Adrenal gland (tissue), 12 donors: ENCODE results near the gene MAGI1. TPM values are rescaled to one million over a fixed set of nuclear protein-coding genes. Genes with fewer than 3 reads are reported as not detected.

Experiments
- DNase-seq, 7 donors: peaks; one replicate each; pipeline ENCODE4 v3.0.0-alpha.2; 2019 to 2020
- H3K27ac ChIP-seq, 5 donors: fragments of 200-600 bp; sonication (generic) in 4 of 5; 1 replicate in 3 of 5; 2 replicates in 2 of 5; pipeline versions ENCODE4 v1.5.1 to v1.8.0; 2016 to 2020; ENCODE audit warnings: mild to moderate bottlenecking in 1 of 5
- H3K27me3 ChIP-seq: fragments of 200-600 bp; 2 replicates; pipeline ENCODE4 v1.8.0; 2021
- H3K36me3 ChIP-seq, 2 donors: fragments of 200-600 bp; replicated peaks in 1 of 2; 1 replicate in 1 of 2; 2 replicates in 1 of 2; pipeline versions ENCODE4 v1.5.1 to v1.8.0; 2018 to 2022
- H3K4me1 ChIP-seq, 2 donors: fragments of 200-600 bp; replicated peaks in 1 of 2; 1 replicate in 1 of 2; 2 replicates in 1 of 2; pipeline versions ENCODE4 v1.5.1 to v1.8.0; 2018 to 2021
- H3K4me3 ChIP-seq, 4 donors: fragments of 200-600 bp; sonication (generic) in 3 of 4; one replicate each; pipeline ENCODE4 v1.5.1; 2016 to 2018
- H3K9me3 ChIP-seq, 3 donors: fragments of 200-600 bp; sonication (generic) in 1 of 3; replicated peaks in 1 of 3; 1 replicate in 2 of 3; 2 replicates in 1 of 3; pipeline versions ENCODE4 v1.5.1 to v1.8.0; 2016 to 2021
- CTCF ChIP-seq, 6 experiments: fragments of 450-650 bp in 4 of 6; fragments of 200-600 bp in 2 of 6; sonication (generic) in 1 of 6; IDR thresholded peaks; 1 replicate in 5 of 6; 2 replicates in 1 of 6; pipeline versions ENCODE4 v1.5.1 to v1.8.0; 2016 to 2021; ENCODE audit warnings: antibody characterized with exemption in 6 of 6, mild to moderate bottlenecking in 2 of 6, moderate library complexity in 1 of 6
- POLR2A ChIP-seq, 2 donors: fragments of 450-650 bp; IDR thresholded peaks; one replicate each; pipeline ENCODE4 v1.6.1; 2017; ENCODE audit warnings: antibody characterized with exemption in 2 of 2, mild to moderate bottlenecking in 2 of 2, moderate library complexity in 1 of 2
- WGBS, 4 donors: extraction: QIAGEN DNeasy Blood & Tissue Kit in 2 of 4; methylation state at CpG; one replicate each; pipeline versions ENCODE4 v1.1.5 to v1.1.7; 2013 to 2017; 5-methylcytosine and 5-hydroxymethylcytosine counted together
- intact Hi-C, 2 donors: fragments of 100-400 bp; cut with DNase I; formaldehyde crosslinking; loops; one replicate each; pipeline versions ENCODE4 v1.14.1 to v1.15.0; 2022 to 2023
- polyA plus RNA-seq, 3 donors: library from polyadenylated mRNA; stranded (reverse); fragments of 200-250 nt in 2 of 3; fragments of 350-450 nt in 1 of 3; fragmentation: Illumina TruSeq in 1 of 3; extraction: RNeasy Lipid Tissue Mini Kit (QIAGEN cat#74804) in 1 of 3; gene quantifications; one replicate each; pipeline ENCODE4 v1.2.3, GENCODE V29; 2013 to 2014
- total RNA-seq, 9 donors: library from RNA; depleted of rRNA in 4 of 9; stranded (reverse); fragments of >200 nt in 4 of 9; fragments of 120-200 nt in 1 of 9; fragmentation: NEBNext Ultra II Directional in 1 of 9; extraction: Animal tissue kit (Norgen Biotek cat#: 25700) in 1 of 9; gene quantifications; one replicate each; pipeline versions ENCODE4 v1.1.0 to v1.2.4, GENCODE V29; 2013 to 2023
- donor health status: healthy with polysubstance abuse.
- donor health status: Bipolar disorder and iron deficiency.
- donor health status: DM: yes; HTN: yes; CAD: no.
- donor health status: DM: no; HTN: no; CAD: no.
- donor health status: DM: no; HTN: no; CAD: no.
- donor health status: DM: yes; HTN: yes; CAD: no.

The MAGI1 gene
- total and polyA plus RNA-seq, 12 donors = 4.8 to 31.6 (median 18.5) TPM

- peaks cover 0 to 6% of the 10 kb centered on the region in 2 donors for H3K4me1 ChIP-seq
- WGBS, 4 donors = 60 to 63% (median 62%) methylated on average over 5 of the region's 5 CpGs
- no peak overlapping the region for H3K27ac ChIP-seq
- TF ChIP-seq POLR2A (IDR thresholded peaks at IDR 0.05) = no peak
- TF ChIP-seq CTCF (IDR thresholded peaks at IDR 0.05) = no peak
- H3K4me3 ChIP-seq = no peak overlapping the region
- intact Hi-C loops = loop anchor here (10.0 kb wide), 2 partner anchors 257 to 347 kb away; no protein-coding TSS in a partner anchor
- no peaks in the 10 kb centered on the region for H3K9me3 ChIP-seq
- no peaks in the 10 kb centered on the region for H3K36me3 ChIP-seq
- H3K27me3 ChIP-seq = no peaks in the 10 kb centered on the region
- DNase-seq = no peak
Observed at GRCh38 chr3:65787340-65787739, 251.4 kb downstream of the MAGI1 start.

GRCh38 chr3:65786890-65787289 is 251.8 kb downstream of the MAGI1 start:
- 90 to 96% (median 94%) methylated on average over 3 of the region's 3 CpGs for WGBS, 4 donors
- no peak overlapping the region for H3K27ac ChIP-seq
- no peaks in the 10 kb centered on the region for H3K9me3 ChIP-seq
- no peak for TF ChIP-seq POLR2A (IDR thresholded peaks at IDR 0.05)
- TF ChIP-seq CTCF (IDR thresholded peaks at IDR 0.05) = no peak
- H3K27me3 ChIP-seq = no peaks in the 10 kb centered on the region
- peaks cover 0 to 6% of the 10 kb centered on the region in 2 donors for H3K4me1 ChIP-seq
- intact Hi-C loops = loop anchor here (10.0 kb wide), 2 partner anchors 258 to 348 kb away; no protein-coding TSS in a partner anchor
- no peak overlapping the region for H3K4me3 ChIP-seq
- DNase-seq = no peak
- H3K36me3 ChIP-seq = no peaks in the 10 kb centered on the region

- Histone ChIP-seq H3K36me3 (no peaks in the 10 kb centered on the region), H3K27ac (no peak overlapping the region), H3K27me3 (no peaks in the 10 kb centered on the region), H3K4me1 (peaks cover 0 to 6% of the 10 kb centered on the region in 2 donors), H3K9me3 (no peaks in the 10 kb centered on the region), H3K4me3 (no peak overlapping the region)
- intact Hi-C loops = loop anchor here (10.0 kb wide), 2 partner anchors 260 to 350 kb away; no protein-coding TSS in a partner anchor
- peak in 2 of 7 donors; percentile 11 to 16 for DNase-seq
- 29 to 31% (median 30%) methylated on average over 6 of the region's 6 CpGs for WGBS, 4 donors
- no peak for TF ChIP-seq POLR2A (IDR thresholded peaks at IDR 0.05)
- peak; percentile 52 to 83 (median 70) for TF ChIP-seq CTCF (IDR thresholded peaks at IDR 0.05)
Observed at GRCh38 chr3:65785065-65785645, 253.6 kb downstream of the MAGI1 start.

GRCh38 chr3:65783117-65783516 is 255.6 kb downstream of the MAGI1 start:
- no peak for DNase-seq
- WGBS, 4 donors = 91 to 95% (median 92%) methylated on average over 3 of the region's 3 CpGs
- H3K27ac ChIP-seq = no peak overlapping the region
- intact Hi-C loops = loop anchor here (5.0 to 10.0 kb wide), 4 partner anchors 262 to 419 kb away; no protein-coding TSS in a partner anchor
- no peak overlapping the region for H3K4me3 ChIP-seq
- no peaks in the 10 kb centered on the region for H3K36me3 ChIP-seq
- no peaks in the 10 kb centered on the region for H3K27me3 ChIP-seq
- H3K9me3 ChIP-seq = no peaks in the 10 kb centered on the region
- peaks cover 0 to 17% of the 10 kb centered on the region in 2 donors for H3K4me1 ChIP-seq
- no peak for TF ChIP-seq CTCF (IDR thresholded peaks at IDR 0.05)
